ENCODE data around the gene FAH. TPM values are rescaled to one million over a fixed set of nuclear protein-coding genes. Genes with fewer than 3 reads are reported as not detected.
"Not testable (repeated sequence)": the region's sequence is repeated elsewhere in the genome, so short reads cannot be mapped to it uniquely, and the experiment has no call there.

The FAH gene
- total RNA-seq, 2 donors from 2014 or later, result 16.0 to 39.8 TPM

GRCh38 chr15:80155001-80155377, 2.2 kb downstream of the FAH start:
- Histone ChIP-seq H3K9ac (ENCODE audit: low read depth in 2 of 2, low read length in 2 of 2) (no peak overlapping the region), H3K9me3 (no peaks in the 10 kb centered on the region), H3K4me3 (no peak overlapping the region), H3K4me1 (no peaks in the 10 kb centered on the region), H3K27ac (no peak overlapping the region), H3K36me3 (no peaks in the 10 kb centered on the region), H3K27me3 (no peaks in the 10 kb centered on the region)
- no peak for DNase-seq
- TF ChIP-seq CTCF (IDR thresholded peaks at IDR 0.05), result no peak
- intact Hi-C loops (cut with DNase I), result loop anchor here (10.0 kb wide), 1 partner anchor 90 kb away; no protein-coding TSS in a partner anchor

GRCh38 chr15:80155378-80156175, 2.8 kb downstream of the FAH start:
- H3K4me1 ChIP-seq; H3K9me3 ChIP-seq; H3K27me3 ChIP-seq; H3K36me3 ChIP-seq; H3K4me3 ChIP-seq; H3K9ac ChIP-seq (ENCODE audit: low read depth in 2 of 2, low read length in 2 of 2); DNase-seq; H3K27ac ChIP-seq: not testable (repeated sequence)
- intact Hi-C loops (cut with DNase I), result loop anchor here (10.0 kb wide), 1 partner anchor 91 kb away; no protein-coding TSS in a partner anchor

- Histone ChIP-seq H3K27ac (no peak overlapping the region), H3K4me1 (no peaks in the 10 kb centered on the region), H3K36me3 (no peaks in the 10 kb centered on the region), H3K4me3 (no peak overlapping the region), H3K9ac (ENCODE audit: low read depth in 2 of 2, low read length in 2 of 2) (no peak overlapping the region), H3K27me3 (no peaks in the 10 kb centered on the region), H3K9me3 (no peaks in the 10 kb centered on the region)
- intact Hi-C loops (cut with DNase I), result loop anchor here (10.0 kb wide), 1 partner anchor 91 kb away; no protein-coding TSS in a partner anchor
- no peak for TF ChIP-seq CTCF (IDR thresholded peaks at IDR 0.05)
- no peak for DNase-seq
These were observed 3.4 kb downstream of the FAH start for GRCh38 chr15:80156176-80156720.

GRCh38 chr15:80157215-80157614, 4.4 kb downstream of the FAH start:
- H3K4me1 ChIP-seq, result no peaks in the 10 kb centered on the region
- TF ChIP-seq CTCF (IDR thresholded peaks at IDR 0.05), result no peak
- intact Hi-C loops (cut with DNase I), result loop anchor here (10.0 kb wide), 1 partner anchor 92 kb away; no protein-coding TSS in a partner anchor

GRCh38 chr15:80159301-80159700, 6.5 kb downstream of the FAH start:
- Histone ChIP-seq H3K27ac (no peak overlapping the region), H3K4me3 (no peak overlapping the region), H3K9ac (ENCODE audit: low read depth in 2 of 2, low read length in 2 of 2) (no peak overlapping the region), H3K4me1 (no peaks in the 10 kb centered on the region), H3K36me3 (no peaks in the 10 kb centered on the region), H3K27me3 (no peaks in the 10 kb centered on the region), H3K9me3 (no peaks in the 10 kb centered on the region)
- intact Hi-C loops (cut with DNase I), result loop anchor here (10.0 kb wide), 1 partner anchor 94 kb away; no protein-coding TSS in a partner anchor
- no peak for DNase-seq
- TF ChIP-seq CTCF (IDR thresholded peaks at IDR 0.05), result no peak

More at GRCh38 chr15:80157215-80157614, 4.4 kb downstream of the FAH start:
- no peak for DNase-seq
- no peak overlapping the region for H3K4me3 ChIP-seq
- no peaks in the 10 kb centered on the region for H3K9me3 ChIP-seq
- H3K9ac ChIP-seq (ENCODE audit: low read depth in 2 of 2, low read length in 2 of 2), result no peak overlapping the region
- H3K27ac ChIP-seq, result no peak overlapping the region
- no peaks in the 10 kb centered on the region for H3K36me3 ChIP-seq
- no peaks in the 10 kb centered on the region for H3K27me3 ChIP-seq

Data from colonic mucosa (tissue), 4 donors.